HG03139 (cell line): ENCODE data around the gene RBP2.
A peak's percentile ranks its signal among the peaks of the same experiment; 100 is the strongest.
"Not testable (repeated sequence)": the region's sequence is repeated elsewhere in the genome, so short reads cannot be mapped to it uniquely, and the experiment has no call there.

ENCODE experiments used
- ATAC-seq: cut with Tn5 transposase; IDR thresholded peaks from one replicate; pipeline ENCODE4 v1.9.1; 2021; ENCODE audit not compliant: unreplicated experiment

The RBP2 gene

DNA sequence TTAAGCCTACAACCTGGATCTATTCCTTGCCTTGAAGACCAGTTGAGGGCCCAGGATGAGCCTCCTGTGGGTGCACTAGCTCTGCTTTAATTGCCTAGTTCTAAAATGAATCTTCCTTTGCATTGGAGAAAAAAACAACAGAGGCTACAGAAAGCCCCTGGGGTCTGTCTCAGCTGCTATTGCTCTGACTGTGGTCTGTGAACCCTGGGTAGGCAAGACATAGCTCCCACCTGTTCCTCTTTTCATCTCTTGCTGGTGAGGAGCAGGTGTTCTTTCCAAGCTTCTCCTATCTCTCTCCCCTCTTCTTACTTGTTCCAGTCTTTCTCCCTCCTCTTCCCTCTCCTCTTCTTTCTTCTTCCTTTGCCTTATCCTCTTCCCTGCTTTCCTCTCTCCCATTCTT, 28.8 kb downstream of the RBP2 start:
- ATAC-seq: no peak

DNA sequence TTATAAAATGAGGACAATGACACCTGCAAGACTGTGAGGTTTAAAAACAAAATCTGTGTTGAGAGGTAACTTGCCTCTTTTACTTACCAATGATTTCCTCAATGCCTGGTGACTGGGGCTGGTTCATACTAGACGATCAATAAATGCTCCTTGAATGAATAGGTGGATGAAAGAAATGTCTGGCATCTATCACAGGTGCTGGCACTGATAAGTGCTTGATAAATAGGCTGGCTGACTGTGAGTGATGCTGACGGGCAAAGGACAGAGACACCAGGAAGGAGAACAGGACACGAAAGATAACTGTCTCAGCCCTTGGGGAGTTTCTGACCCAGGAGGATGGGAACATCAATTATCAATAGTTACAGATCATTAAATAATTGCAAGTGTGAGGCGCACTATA, 31.9 kb downstream of the RBP2 start:
- no peak for ATAC-seq

DNA sequence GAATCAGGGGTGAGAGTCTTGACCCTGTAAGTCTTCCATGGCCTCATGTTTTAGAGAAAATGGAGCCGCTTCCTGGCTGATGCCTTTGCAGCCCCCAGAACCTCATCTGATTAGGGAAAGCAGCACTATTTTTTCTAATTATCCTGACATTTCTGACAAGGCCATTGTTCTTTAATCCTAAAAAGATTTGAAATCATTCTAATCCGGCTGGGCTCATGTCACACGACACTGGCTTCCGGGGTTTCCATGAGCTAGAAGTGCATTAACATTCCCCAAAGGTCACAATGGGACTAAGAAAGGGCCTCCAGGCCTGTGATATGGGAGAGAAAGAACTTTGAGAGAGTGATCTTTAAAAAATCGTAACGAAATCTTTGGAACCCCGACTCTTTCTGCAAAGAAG, 33.1 kb downstream of the RBP2 start:
- ATAC-seq: no peak

DNA sequence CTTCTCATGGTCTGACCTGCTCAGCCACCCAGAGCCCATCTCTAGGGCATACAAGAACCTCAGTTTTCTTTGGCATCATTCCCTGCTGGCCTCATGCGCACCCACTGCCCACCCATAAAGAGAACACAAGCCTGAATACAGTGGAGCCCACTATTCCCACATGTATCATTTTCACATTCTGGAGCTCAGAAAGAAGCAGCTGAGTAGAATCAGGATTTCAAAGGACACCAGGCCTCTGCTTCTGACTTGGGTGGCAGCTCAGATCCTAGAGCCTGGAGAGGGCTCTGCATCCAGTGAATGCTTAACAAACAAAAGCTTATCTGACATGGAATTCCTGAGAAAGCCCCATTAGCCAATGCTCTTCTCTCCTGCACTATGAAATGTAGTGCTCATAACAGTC, 34.7 kb downstream of the RBP2 start:
- ATAC-seq: no peak

DNA sequence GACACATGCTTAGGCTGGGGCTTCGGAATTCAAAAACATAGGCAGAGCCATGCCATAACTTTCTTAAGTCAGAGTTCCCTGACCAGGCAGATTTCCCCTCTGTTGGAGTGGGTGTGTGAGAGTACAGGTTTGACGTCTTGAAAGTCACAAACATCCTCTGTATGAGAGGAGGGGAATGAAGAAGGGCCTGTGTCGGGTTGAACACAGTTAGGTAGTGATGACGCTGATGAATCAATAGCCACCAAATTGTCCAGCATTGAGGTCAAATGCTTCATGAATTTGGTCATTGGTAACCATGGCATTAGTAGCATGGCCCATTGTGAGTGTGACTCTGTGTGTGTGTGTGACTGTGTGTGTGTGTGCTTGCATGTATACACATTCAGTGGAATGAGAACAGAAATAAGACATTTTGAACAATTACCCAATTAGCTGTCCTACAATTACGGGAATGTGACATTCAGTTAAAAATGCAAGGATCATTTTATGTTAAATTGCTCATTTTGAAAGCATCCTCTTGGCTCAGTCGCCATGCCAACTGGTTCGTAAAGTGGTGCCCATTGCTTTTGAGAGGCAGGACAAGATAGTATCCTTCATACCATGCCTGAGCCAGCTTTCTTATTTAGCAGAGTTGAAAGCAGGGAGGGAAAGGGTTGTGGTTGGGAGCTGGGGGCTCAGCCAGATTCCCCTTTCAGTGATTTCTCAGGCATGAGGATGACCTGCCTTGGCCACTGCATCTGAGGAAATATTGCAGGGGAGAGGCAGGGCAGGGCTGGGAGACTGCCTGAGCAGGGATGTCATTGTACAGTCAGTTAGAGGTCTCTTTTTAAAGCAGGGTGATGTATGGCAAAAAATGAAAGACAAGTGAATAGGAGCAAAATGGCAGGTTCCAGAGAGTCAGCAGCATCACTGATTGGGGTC, 35.4 kb downstream of the RBP2 start:
- ATAC-seq: no peak

DNA sequence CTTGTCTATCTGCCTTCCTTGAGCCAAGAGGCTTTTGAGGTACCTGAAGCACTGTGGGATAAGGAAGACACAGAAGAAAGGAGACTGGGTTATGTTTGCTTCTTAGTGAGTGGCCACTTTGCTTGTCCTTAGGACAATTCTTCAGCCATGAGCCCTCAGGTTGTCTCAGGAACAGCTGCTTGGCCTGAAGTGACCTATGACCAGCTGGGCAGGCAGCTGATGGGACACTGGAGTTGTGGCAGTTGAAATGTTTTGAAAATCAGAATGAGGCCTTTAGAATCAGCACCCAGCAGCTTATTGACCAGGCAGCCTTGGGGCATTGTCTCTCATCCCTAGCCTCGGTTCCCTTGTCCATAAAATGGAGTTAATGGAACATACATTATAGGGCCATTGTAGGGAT, 37.0 kb downstream of the RBP2 start:
- no peak for ATAC-seq

GRCh38 chr3:139434764-139435307, 41.5 kb downstream of the RBP2 start:
- ATAC-seq: no peak

DNA sequence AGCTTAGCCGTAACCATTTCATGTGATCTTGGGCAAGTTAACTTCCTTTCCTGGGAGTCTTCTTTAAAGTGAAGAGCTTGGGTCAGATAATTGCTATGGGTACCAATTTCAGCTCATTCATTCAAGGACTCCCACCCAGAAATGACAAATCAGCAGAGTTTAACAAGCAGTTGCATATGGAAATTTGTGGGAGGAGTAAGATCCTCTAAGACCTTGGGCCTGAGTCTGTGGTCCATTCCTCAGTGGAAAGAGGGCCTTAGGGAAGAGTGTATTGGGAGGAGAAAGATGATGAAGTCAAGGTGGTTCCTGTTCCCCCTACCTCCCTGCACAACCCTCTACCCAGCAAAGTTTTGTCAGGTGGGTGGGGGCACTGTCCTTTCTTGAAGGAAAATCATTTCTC, 42.1 kb downstream of the RBP2 start:
- no peak for ATAC-seq

GRCh38 chr3:139433089-139433488, 43.2 kb downstream of the RBP2 start:
- no peak for ATAC-seq

DNA sequence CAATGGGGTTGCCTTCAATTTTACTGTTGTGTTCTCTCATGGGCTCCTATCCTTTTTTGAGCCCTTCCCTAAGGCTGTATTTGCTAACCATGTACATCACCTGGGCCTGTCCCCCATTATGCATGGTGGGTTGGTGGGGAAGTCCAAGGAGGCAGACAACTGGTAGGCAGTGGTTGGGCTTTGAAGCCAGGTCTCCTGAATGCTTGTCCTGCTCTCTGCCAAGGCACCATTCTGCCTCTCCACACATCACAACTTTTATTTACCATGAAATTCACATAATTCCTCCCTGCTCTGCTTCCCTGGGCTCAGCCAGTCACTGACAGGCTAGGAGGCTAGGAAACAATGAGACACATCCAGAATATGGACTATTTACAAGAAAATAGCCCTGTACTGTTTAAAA, 45.8 kb downstream of the RBP2 start:
- ATAC-seq: no peak

GRCh38 chr3:139427283-139428060, 48.8 kb downstream of the RBP2 start:
- ATAC-seq: peak; percentile 76

DNA sequence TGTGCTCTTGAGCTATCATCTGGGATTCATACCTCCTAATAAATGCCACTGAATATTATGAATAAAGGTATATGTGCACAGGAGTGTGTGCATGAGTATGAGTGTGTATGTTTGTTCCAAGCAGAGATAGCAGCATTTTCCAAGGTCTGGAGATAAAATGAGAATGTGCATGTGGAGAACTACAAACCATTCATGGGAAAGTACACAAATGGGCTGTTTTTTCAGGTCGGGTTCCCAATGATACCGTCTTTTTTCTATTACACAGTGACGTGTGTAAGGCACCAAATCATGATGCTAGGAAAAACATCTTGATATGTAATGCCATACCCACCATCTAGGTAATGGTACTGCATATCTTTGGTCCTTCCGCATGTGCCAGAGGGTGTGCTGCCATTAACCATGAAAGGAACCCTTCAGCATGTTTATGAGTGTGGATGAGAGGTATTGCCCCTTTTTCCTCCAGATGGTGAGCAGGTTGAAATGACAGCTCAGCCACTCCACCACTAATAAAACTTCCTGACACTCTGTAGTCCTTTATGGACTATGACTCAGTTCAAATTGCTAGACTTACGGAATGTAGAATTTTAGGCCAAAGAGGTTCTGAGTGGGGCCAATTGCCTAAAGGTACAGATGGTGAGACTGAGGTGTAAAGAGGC, 50.4 kb downstream of the RBP2 start:
- no peak for ATAC-seq

- no peak for ATAC-seq
Observed at GRCh38 chr3:139423232-139423631, 53.1 kb downstream of the RBP2 start.

GRCh38 chr3:139421460-139421859, 54.9 kb downstream of the RBP2 start:
- no peak for ATAC-seq

- no peak for ATAC-seq
Observed at GRCh38 chr3:139421040-139421439, 55.3 kb downstream of the RBP2 start.

GRCh38 chr3:139418144-139418543, 58.2 kb downstream of the RBP2 start:
- no peak for ATAC-seq

- no peak for ATAC-seq
Observed at GRCh38 chr3:139416275-139416674, 60.0 kb downstream of the RBP2 start.

- ATAC-seq: no peak
Observed at GRCh38 chr3:139414608-139415224, 61.6 kb downstream of the RBP2 start.

DNA sequence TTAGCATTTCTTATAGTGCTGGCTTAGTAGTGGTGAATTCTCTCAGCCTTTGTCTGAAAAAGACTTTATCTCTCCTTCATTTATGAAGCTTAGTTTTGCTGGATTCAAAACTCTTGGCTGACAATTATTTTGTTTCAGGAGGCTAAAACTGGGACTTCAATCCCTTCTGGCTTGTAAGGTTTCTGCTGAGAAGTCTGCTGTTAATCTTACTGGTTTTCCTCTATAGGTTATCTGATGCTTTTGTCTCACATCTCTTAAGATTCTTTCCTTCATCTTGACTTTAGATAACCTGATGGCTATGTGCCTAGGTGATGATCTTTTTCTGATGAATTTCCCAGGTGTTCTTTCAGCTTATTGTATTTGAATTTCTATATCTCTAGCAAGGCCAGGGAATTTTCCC, 63.4 kb downstream of the RBP2 start:
- ATAC-seq: not testable (repeated sequence)
